Measurements from ENCODE around the gene IST1. TPM values are rescaled to one million over a fixed set of nuclear protein-coding genes. Genes with fewer than 3 reads are reported as not detected.

Gene IST1
- total RNA-seq, 1 experiment from 2014 or later: 331 TPM

GRCh38 chr16:71930013-71930563 is 34.8 kb downstream of the IST1 start:
- Mint-ChIP-seq H3K9me3 (ENCODE audit: unreplicated experiment) (no peaks in the 10 kb centered on the region), H3K4me1 (ENCODE audit: low read depth, unreplicated experiment) (peaks cover 30% of the 10 kb centered on the region), H3K27me3 (ENCODE audit: insufficient read depth, unreplicated experiment) (no peaks in the 10 kb centered on the region), H3K27ac (ENCODE audit: unreplicated experiment) (no peak overlapping the region), H3K4me3 (ENCODE audit: unreplicated experiment) (no peak overlapping the region), H3K36me3 (ENCODE audit: insufficient read depth, unreplicated experiment) (peaks cover 100% of the 10 kb centered on the region)
- TF ChIP-seq, protein P1, sequence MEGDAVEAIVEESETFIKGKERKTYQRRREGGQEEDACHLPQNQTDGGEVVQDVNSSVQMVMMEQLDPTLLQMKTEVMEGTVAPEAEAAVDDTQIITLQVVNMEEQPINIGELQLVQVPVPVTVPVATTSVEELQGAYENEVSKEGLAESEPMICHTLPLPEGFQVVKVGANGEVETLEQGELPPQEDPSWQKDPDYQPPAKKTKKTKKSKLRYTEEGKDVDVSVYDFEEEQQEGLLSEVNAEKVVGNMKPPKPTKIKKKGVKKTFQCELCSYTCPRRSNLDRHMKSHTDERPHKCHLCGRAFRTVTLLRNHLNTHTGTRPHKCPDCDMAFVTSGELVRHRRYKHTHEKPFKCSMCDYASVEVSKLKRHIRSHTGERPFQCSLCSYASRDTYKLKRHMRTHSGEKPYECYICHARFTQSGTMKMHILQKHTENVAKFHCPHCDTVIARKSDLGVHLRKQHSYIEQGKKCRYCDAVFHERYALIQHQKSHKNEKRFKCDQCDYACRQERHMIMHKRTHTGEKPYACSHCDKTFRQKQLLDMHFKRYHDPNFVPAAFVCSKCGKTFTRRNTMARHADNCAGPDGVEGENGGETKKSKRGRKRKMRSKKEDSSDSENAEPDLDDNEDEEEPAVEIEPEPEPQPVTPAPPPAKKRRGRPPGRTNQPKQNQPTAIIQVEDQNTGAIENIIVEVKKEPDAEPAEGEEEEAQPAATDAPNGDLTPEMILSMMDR (IDR thresholded peaks at IDR 0.05; ENCODE audit: insufficient read depth in 1 of 2, low read depth in 1 of 2, low read length in 1 of 2, severe bottlenecking in 1 of 2, unreplicated experiment in 1 of 2): no peak
- intact Hi-C loops (cut with micrococcal nuclease; ENCODE audit: unreplicated experiment): no loop called here
- POLR2A ChIA-PET: no interaction called here
- no TSS peak for BruUV-seq (replicated peaks)
- CTCF ChIA-PET: interaction anchor here (2.0 kb wide), 1 partner anchor 31 kb away, joined by 4 read pairs; no protein-coding TSS in a partner anchor
- peaks cover 11% of the 10 kb centered on the region for H3K36me3 ChIP-seq (ENCODE audit: control insufficient read depth, insufficient read depth, low read length)
- no peak for DNase-seq
- no peaks in the 10 kb centered on the region for H3K27me3 ChIP-seq (replicated peaks; ENCODE audit: control insufficient read depth, insufficient read depth, low read length)
- H3K9me3 ChIP-seq: no peaks in the 10 kb centered on the region
- H3K4me1 ChIP-seq: peaks cover 19% of the 10 kb centered on the region
- H3K4me3 ChIP-seq (ENCODE audit: low read depth, low read length): no peak overlapping the region

DNA sequence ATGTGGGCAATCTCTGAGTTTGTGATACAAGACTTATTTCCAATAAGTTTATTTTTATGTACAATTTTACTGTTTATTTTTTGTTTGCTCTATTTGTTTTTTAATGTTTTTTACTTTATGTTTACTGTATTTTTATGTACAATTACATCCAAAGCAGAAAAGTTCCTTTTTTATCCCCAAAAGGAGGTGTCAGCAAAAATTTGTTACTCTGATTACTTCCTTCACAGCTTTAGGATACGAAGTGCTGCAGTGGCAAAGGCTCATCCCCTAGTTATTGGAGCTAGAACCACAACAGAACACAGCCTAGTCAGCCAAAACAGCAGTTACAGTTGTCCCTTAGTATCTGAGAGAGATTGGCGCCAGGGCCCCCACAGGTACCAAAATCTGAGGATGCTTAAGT is 35.7 kb downstream of the IST1 start:
- TF ChIP-seq, protein P1 (IDR thresholded peaks at IDR 0.05; ENCODE audit: insufficient read depth in 1 of 2, low read depth in 1 of 2, low read length in 1 of 2, severe bottlenecking in 1 of 2, unreplicated experiment in 1 of 2): no peak
- no peak for DNase-seq
- Histone ChIP-seq H3K27me3 (replicated peaks; ENCODE audit: control insufficient read depth, insufficient read depth, low read length) (no peaks in the 10 kb centered on the region), H3K4me1 (peaks cover 19% of the 10 kb centered on the region), H3K9me3 (no peaks in the 10 kb centered on the region), H3K36me3 (ENCODE audit: control insufficient read depth, insufficient read depth, low read length) (peaks cover 11% of the 10 kb centered on the region), H3K4me3 (ENCODE audit: low read depth, low read length) (no peak overlapping the region)
- intact Hi-C loops (cut with micrococcal nuclease; ENCODE audit: unreplicated experiment): no loop called here
- peaks cover 100% of the 10 kb centered on the region for H3K36me3 Mint-ChIP-seq (ENCODE audit: insufficient read depth, unreplicated experiment)
- H3K4me3 Mint-ChIP-seq (ENCODE audit: unreplicated experiment): no peak overlapping the region
- POLR2A ChIA-PET: no interaction called here
- H3K4me1 Mint-ChIP-seq (ENCODE audit: low read depth, unreplicated experiment): peaks cover 30% of the 10 kb centered on the region
- H3K9me3 Mint-ChIP-seq (ENCODE audit: unreplicated experiment): no peaks in the 10 kb centered on the region
- no peak overlapping the region for H3K27ac Mint-ChIP-seq (ENCODE audit: unreplicated experiment)
- CTCF ChIA-PET: no interaction called here
- BruUV-seq (replicated peaks): no TSS peak
- H3K27me3 Mint-ChIP-seq (ENCODE audit: insufficient read depth, unreplicated experiment): no peaks in the 10 kb centered on the region

GRCh38 chr16:71931599-71931998 is 36.3 kb downstream of the IST1 start:
- no peaks in the 10 kb centered on the region for H3K27me3 Mint-ChIP-seq (ENCODE audit: insufficient read depth, unreplicated experiment)
- no TSS peak for BruUV-seq (replicated peaks)
- no peak overlapping the region for H3K27ac Mint-ChIP-seq (ENCODE audit: unreplicated experiment)
- CTCF ChIA-PET: no interaction called here
- no peak overlapping the region for H3K4me3 Mint-ChIP-seq (ENCODE audit: unreplicated experiment)
- POLR2A ChIA-PET: no interaction called here
- Histone ChIP-seq H3K4me3 (ENCODE audit: low read depth, low read length) (no peak overlapping the region), H3K9me3 (no peaks in the 10 kb centered on the region), H3K36me3 (ENCODE audit: control insufficient read depth, insufficient read depth, low read length) (peaks cover 11% of the 10 kb centered on the region), H3K4me1 (peaks cover 18% of the 10 kb centered on the region), H3K27me3 (replicated peaks; ENCODE audit: control insufficient read depth, insufficient read depth, low read length) (no peaks in the 10 kb centered on the region)
- peaks cover 100% of the 10 kb centered on the region for H3K36me3 Mint-ChIP-seq (ENCODE audit: insufficient read depth, unreplicated experiment)
- intact Hi-C loops (cut with micrococcal nuclease; ENCODE audit: unreplicated experiment): no loop called here
- H3K9me3 Mint-ChIP-seq (ENCODE audit: unreplicated experiment): no peaks in the 10 kb centered on the region
- TF ChIP-seq, protein P1 (IDR thresholded peaks at IDR 0.05; ENCODE audit: insufficient read depth in 1 of 2, low read depth in 1 of 2, low read length in 1 of 2, severe bottlenecking in 1 of 2, unreplicated experiment in 1 of 2): no peak
- no peak for DNase-seq
- peaks cover 26% of the 10 kb centered on the region for H3K4me1 Mint-ChIP-seq (ENCODE audit: low read depth, unreplicated experiment)

Data from Caco-2 (cell line).